GM18951 (cell line): ENCODE results near the gene TFAP2C.
"Not testable (repeated sequence)": the region's sequence is repeated elsewhere in the genome, so short reads cannot be mapped to it uniquely, and the experiment has no call there.

Source experiments
- POLR2A ChIP-seq: IDR thresholded peaks from 4 replicates; pipeline ENCODE4 v1.6.1; 2011; ENCODE audit warnings: mild to moderate bottlenecking; ENCODE audit not compliant: insufficient read length, insufficient read depth; ENCODE audit errors: extremely low read depth
- in situ Hi-C: fragments of 300-500 bp; cut with MboI; formaldehyde crosslinking; loops from one replicate; pipeline ENCODE4 v1.12.0; 2022; ENCODE audit warnings: low sequenced_read_pairs, mixed read lengths, inconsistent platforms; ENCODE audit not compliant: unreplicated experiment

The TFAP2C gene

DNA sequence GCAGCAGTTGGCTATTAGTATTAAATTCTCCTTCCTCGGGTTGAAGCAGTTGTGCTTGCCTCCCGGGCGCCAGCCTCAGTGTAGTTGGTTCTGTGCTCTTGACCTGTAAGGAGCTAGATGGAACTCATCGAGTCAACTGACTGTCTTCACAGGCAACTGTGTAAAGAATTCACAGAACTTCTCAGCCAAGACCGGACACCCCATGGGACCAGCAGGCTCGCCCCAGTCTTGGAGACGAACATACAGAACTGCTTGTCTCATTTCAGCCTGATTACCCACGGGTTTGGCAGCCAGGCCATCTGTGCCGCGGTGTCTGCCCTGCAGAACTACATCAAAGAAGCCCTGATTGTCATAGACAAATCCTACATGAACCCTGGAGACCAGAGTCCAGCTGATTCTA is 8.5 kb downstream of the TFAP2C start:
- no peak for TF ChIP-seq POLR2A
- in situ Hi-C loops = no loop called here

DNA sequence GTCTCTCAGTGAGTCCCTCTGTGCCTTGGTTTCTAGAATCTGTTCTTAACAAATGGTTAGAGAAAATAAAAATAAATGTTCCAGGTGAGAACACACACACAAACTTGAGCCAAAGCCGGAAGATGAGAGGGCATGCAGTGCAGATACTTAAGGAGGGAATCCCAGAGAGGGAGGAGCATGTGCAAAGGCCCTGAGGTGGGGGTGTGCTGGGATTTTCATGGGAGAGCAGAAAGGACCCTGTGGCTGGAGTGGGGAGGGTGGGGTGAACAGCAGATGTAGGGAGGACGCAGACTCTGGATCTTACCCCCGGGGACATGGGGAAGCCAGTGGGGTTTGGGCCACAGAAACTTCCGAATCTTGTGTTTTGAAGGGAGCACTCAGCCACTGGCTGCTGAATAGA is 17.5 kb downstream of the TFAP2C start:
- TF ChIP-seq POLR2A = no peak
- in situ Hi-C loops = no loop called here

DNA sequence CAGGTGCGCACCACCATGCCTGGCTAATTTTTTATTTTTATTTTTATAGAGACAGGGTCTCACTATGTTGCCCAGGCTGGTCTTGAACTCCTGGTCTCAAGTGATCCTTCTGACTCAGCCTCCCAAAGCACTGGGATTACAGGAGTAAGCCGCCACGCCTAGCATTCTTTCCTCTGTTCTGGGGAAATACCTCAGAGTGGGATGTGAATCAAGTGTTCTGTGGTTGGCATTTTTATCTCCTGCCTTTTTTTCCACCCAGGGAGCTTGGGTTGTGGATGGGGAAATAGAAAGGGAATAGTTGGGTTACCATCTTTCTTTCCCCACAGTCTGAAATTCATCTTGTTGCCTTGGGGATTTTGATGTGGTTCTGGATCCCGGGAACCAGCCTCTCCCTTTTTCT is 24.1 kb downstream of the TFAP2C start:
- in situ Hi-C loops = no loop called here

DNA sequence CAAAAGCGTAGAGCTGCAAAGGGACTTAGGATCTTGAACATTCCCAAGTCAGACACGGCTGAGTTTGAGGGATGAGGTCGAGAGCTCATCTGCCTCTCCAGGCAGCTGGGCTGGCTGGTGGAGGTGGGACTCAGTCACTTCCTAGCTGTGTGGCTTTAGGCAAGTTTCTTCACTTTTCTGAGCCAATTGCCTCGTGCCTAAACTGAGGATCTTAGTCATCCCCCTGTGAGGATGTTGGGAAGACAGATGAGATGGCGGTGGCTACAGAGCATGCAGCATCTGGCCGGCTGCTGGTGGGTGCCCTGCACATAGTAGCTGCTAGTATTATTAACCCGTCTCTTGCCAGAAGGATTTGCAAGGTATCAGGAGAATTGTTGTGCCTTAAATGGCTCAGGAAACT is 27.5 kb downstream of the TFAP2C start:
- no peak for TF ChIP-seq POLR2A
- in situ Hi-C loops = no loop called here

More for the DNA sequence above, 24.1 kb downstream of the TFAP2C start:
- TF ChIP-seq POLR2A = no peak

DNA sequence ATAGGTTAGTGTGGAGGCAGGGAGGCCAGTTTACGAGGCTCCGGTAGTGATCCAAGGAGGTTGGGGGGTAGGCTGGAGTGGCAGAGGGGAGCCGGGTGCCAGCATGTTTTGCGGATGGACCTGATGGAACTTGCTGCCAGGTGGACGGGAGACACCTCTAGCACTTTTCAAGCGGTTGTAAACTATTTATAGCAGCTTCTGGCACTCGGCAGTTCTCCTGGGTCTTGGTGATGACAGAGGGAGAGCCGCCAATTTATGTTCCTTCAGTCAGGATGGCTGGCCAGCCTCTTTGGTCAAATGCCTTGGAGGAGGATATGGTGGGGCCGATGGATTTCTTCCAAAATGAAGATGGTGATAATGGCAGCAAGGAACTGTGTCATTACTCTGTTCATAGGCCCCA is 28.8 kb downstream of the TFAP2C start:
- in situ Hi-C loops = no loop called here
- no peak for TF ChIP-seq POLR2A

DNA sequence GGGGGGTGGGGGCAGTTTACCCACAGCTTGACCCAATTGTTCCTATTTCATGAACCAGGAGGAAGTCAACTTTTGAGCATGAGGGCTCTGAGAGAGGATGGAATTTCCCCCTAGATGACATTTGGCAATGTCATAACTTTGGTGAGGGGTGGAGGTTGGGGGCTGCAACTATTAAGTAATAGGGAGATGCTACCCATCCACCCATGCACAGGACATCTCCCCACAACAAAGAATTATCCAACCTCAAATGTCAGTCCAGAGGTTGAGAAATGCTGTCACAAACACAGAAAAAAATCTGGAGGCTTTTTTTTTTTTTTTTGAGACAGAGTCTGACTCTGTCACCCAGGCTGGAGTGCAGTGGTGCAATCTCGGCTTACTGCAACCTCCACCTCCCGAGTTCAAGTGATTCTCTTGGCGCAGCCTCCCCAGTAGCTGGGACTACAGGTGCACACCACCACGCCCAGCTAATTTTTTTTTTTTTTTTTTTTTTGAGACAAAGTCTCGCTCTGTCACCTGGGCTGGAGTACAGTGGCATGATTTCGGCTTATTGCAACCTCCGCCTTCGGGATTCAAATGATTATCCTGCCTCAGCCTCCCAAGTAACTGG is 29.3 kb downstream of the TFAP2C start:
- in situ Hi-C loops = not testable (repeated sequence)

DNA sequence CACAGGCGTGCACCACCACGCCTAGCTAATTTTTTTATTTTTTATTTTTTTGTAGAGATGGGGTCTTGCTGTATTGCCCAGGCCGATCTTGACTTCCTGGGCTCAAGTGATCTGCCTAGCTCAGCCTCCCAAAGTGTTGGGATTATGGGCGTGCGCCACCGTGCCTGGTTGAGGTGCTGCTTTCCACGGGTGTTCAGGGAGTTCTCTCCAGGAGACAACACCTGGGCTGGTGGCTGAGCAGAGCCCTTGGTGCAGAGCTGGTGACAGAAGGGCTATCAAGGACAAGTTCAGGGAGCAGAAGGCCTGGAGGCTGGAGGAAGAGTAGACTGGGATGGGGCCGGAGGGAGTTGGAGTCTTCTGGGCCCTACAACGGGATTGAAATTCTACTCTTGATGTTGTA is 34.6 kb downstream of the TFAP2C start:
- in situ Hi-C loops = no loop called here
- no peak for TF ChIP-seq POLR2A

DNA sequence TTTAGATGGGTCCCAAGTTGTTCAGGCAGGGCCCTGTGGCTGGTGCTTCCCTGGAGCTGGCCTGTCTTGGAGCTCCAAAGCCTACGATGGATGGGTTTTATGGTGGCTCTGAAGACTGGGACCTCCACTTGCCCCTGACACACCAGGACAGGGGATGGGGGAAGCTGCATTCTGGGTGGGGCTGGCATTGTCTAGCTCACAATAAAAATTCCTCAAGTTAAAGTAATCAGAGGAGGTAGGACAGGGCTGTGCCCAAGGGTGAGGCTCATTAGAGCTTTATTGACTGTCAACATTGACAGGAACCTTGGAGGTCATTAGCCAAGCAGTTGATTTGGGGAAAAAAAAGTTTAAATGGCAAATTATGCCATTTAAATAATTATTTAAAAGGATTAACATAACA is 35.7 kb downstream of the TFAP2C start:
- in situ Hi-C loops = no loop called here
- TF ChIP-seq POLR2A = no peak

DNA sequence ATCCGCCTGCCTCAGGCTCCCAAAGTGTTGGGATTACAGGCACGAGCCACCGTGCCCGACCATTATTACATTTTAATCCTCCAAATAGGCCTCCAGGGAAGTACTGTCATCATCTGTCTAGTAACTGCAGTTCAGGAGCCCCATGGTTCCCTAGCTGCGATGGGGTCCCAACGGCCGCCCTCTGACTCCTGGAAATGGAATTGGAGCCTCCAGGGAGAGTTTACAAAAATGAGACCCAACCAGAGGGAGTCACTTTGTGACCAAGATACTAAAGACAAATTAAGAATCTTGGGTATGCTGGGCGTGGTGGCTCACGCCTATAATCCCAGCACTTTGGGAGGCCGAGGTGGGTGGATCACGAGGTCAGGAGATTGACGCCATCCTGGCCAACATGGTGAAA is 36.7 kb downstream of the TFAP2C start:
- in situ Hi-C loops = no loop called here

DNA sequence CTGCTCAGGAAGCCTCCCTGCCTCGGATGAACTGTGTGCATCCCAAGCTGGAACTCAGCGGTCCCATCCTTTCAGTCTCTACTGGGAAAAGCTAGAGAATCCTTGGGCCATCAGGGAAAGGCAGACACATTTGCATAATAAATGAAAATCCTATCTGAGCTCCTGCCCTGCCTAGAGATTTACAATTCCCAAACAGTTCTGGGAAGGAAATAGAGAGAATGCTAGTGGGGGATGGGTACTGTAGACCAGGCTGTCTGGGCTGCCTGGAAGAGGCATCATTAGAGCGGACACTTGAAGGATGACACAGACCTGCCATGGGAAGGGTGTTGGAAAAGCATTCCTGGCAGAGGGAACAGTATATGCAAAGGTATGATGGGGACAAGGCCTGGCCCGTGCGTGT is 44.3 kb downstream of the TFAP2C start:
- no peak for TF ChIP-seq POLR2A
- in situ Hi-C loops = no loop called here

More for the DNA sequence above, 36.7 kb downstream of the TFAP2C start:
- TF ChIP-seq POLR2A = no peak

DNA sequence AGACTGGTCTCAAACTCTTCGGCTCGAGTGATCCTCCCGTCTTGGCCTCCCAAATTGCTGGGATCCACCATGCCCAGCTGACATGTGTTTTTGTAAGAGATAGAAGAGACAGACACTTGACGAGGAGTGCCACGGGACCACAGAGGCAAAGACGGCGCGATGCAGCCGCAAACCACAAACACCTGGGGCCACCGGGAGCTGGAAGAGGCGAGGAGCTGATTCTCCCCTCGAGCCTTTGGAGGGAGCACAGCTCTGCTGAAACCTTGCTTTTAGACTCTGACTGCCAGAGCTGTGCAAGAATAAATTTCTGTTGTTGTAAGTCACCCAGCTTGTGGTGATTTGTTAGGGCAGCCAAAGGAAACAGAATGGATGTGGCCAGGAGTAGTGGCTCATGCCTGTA is 46.9 kb downstream of the TFAP2C start:
- TF ChIP-seq POLR2A = no peak
- in situ Hi-C loops = no loop called here

DNA sequence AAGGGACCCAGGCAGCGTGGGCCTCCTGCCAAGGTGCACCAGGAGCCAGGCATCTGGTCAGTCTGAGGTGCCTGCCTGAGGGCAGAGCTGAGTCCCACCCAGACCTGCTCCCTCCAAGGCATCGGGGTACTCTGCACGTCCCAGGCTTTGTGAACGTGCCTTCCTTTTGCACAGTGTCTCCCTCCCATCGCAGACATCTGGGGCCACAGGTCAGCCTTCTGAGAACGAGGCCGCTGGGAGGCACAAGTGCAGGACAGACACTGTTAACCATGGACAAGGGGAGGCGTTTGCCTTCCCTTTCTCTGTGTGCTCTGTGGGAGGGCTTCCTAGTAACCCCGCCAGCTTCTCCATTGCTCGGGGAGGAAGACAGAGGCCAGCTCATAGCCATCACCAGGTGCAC is 47.6 kb downstream of the TFAP2C start:
- TF ChIP-seq POLR2A = no peak
- in situ Hi-C loops = no loop called here

DNA sequence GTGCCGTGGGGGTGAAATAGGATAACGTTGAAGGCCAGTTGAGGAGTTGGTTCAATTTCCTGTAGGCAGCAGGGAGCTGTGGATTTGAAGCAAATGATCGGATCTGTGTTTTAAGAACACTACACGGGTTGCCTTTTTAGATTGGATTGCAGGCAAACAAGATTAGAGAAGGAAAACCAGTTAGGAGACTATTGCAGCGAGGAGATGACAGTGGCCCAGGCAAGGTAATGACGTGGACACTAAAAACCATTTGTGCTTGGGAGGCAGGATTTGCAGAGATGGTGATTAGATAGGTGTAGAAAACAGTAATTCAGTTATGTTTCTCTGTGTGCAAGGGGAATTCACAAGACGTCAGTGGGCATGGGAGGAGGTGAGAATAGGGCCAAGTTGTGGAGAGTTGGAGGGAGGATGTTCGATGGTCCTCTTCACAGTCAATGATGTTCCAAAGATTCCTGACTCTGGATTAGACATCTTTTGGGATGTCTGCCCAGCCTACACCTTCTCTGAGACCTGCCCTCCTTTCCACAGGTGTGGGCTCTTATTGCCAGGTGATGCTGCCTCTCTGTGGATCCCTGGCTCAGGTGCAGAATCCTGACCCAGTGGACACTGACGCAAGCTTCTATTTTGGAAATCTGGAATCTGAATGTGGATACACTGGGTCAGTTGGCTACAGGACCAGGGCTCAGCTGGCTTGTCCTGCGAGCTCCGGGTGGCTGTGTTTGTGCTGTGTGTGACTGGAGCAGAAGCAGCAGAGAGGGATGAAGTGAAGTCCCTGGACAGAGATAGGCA is 54.2 kb downstream of the TFAP2C start:
- in situ Hi-C loops = no loop called here
- no peak for TF ChIP-seq POLR2A

DNA sequence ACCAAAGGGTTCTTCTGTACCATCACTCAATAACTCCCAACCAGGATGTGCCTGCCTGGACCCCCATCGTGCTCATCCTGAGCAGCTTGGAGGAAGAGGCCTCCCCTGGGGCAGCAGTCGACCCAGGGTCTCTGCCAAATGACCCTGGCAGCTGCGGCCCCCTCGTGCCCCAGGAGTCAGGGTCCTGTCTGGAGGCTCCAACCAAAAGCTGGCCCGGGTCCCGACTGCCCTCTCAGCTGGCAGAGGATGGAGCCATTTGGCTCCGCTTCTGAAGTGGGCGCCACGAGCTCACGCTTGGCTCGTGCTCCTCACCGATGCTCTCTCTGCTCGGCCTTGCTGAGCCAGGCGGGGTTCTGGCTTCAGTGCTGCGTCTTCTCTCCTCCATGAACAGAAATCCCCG is 56.8 kb downstream of the TFAP2C start:
- TF ChIP-seq POLR2A = no peak
- in situ Hi-C loops = no loop called here
